ENCODE measurements around the gene SESN3.

GRCh38 chr11:95218149-95218548 lies 12.9 kb downstream of the SESN3 start:
- TF ChIP-seq CTCF (IDR thresholded peaks at IDR 0.05; ENCODE audit: low read length) (no peak), EZH2 (IDR thresholded peaks at IDR 0.05; ENCODE audit: borderline replicate concordance, low read length) (no peak)
